HEK293 (cell line): ENCODE measurements around the gene ROPN1L.

Experiments
- BCL11A ChIP-seq: fragments of 450-650 bp; formaldehyde crosslinking; IDR thresholded peaks from 2 replicates; pipeline ENCODE4 v1.5.1; 2016; ENCODE audit warnings: low read depth, missing biosample characterization, missing genetic modification characterization
- FEZF1 ChIP-seq: fragments of 450-650 bp; formaldehyde crosslinking; IDR thresholded peaks from 2 replicates; pipeline ENCODE4 v1.5.1; 2016; ENCODE audit warnings: missing biosample characterization, missing genetic modification characterization
- GLIS1 ChIP-seq: fragments of 450-650 bp; formaldehyde crosslinking; IDR thresholded peaks from 2 replicates; pipeline ENCODE4 v1.5.1; 2016; ENCODE audit warnings: missing biosample characterization, missing genetic modification characterization
- PRDM1 ChIP-seq: fragments of 450-650 bp; formaldehyde crosslinking; IDR thresholded peaks from 2 replicates; pipeline ENCODE4; 2016; ENCODE audit warnings: missing biosample characterization, missing genetic modification characterization
- SCRT2 ChIP-seq: fragments of 450-650 bp; formaldehyde crosslinking; IDR thresholded peaks from 2 replicates; pipeline ENCODE4 v1.5.1; 2016; ENCODE audit warnings: missing biosample characterization, missing genetic modification characterization
- ZFHX2 ChIP-seq: fragments of 450-650 bp; formaldehyde crosslinking; conservative IDR thresholded peaks from 2 replicates; pipeline ENCODE4 v1.5.1; 2016; ENCODE audit warnings: missing biosample characterization, missing genetic modification characterization
- ZNF157 ChIP-seq: fragments of 450-650 bp; formaldehyde crosslinking; IDR thresholded peaks from 2 replicates; pipeline ENCODE4 v1.5.1; 2016; ENCODE audit warnings: missing biosample characterization, missing genetic modification characterization
- ZNF174 ChIP-seq: fragments of 450-650 bp; formaldehyde crosslinking; IDR thresholded peaks from 2 replicates; pipeline ENCODE4 v1.5.0; 2017; ENCODE audit warnings: missing biosample characterization, mild to moderate bottlenecking, missing genetic modification characterization
- ZNF2 ChIP-seq: fragments of 450-650 bp; formaldehyde crosslinking; IDR thresholded peaks from 2 replicates; pipeline ENCODE4 v1.5.1; 2016; ENCODE audit warnings: missing biosample characterization, missing genetic modification characterization
- ZNF202 ChIP-seq: fragments of 450-650 bp; formaldehyde crosslinking; IDR thresholded peaks from 2 replicates; pipeline ENCODE4 v1.5.1; 2016; ENCODE audit warnings: missing biosample characterization, missing genetic modification characterization, borderline replicate concordance
- ZNF23 ChIP-seq: fragments of 450-650 bp; formaldehyde crosslinking; IDR thresholded peaks from 2 replicates; pipeline ENCODE4 v1.5.1; 2016; ENCODE audit warnings: missing biosample characterization, missing genetic modification characterization, borderline replicate concordance
- ZNF302 ChIP-seq: fragments of 450-650 bp; formaldehyde crosslinking; IDR thresholded peaks from 2 replicates; pipeline ENCODE4 v1.5.1; 2016; ENCODE audit warnings: missing biosample characterization, missing genetic modification characterization, low read depth
- ZNF37A ChIP-seq: fragments of 450-650 bp; IDR thresholded peaks from 2 replicates; pipeline ENCODE4 v1.5.1; 2018; ENCODE audit warnings: missing biosample characterization, missing genetic modification characterization
- ZNF48 ChIP-seq: fragments of 450-650 bp; formaldehyde crosslinking; IDR thresholded peaks from 2 replicates; pipeline ENCODE4 v1.5.1; 2016; ENCODE audit warnings: missing biosample characterization, missing genetic modification characterization
- ZNF555 ChIP-seq: fragments of 450-650 bp; formaldehyde crosslinking; conservative IDR thresholded peaks from 2 replicates; pipeline ENCODE4 v1.5.1; 2017; ENCODE audit warnings: missing biosample characterization, mild to moderate bottlenecking, missing genetic modification characterization, inconsistent platforms
- ZNF621 ChIP-seq: fragments of 450-650 bp; formaldehyde crosslinking; IDR thresholded peaks from 2 replicates; pipeline ENCODE4 v1.5.1; 2017; ENCODE audit warnings: missing biosample characterization, missing genetic modification characterization
- ZNF639 ChIP-seq: fragments of 450-650 bp; formaldehyde crosslinking; IDR thresholded peaks from 2 replicates; pipeline ENCODE4 v1.5.1; 2016; ENCODE audit warnings: missing biosample characterization, missing genetic modification characterization
- ZNF792 ChIP-seq: fragments of 450-650 bp; formaldehyde crosslinking; IDR thresholded peaks from 2 replicates; pipeline ENCODE4 v1.5.1; 2016; ENCODE audit warnings: missing biosample characterization, missing genetic modification characterization
- ZSCAN16 ChIP-seq: fragments of 450-650 bp; formaldehyde crosslinking; IDR thresholded peaks from 2 replicates; pipeline ENCODE4 v1.5.1; 2016; ENCODE audit warnings: missing biosample characterization, missing genetic modification characterization
- ZSCAN30 ChIP-seq: fragments of 450-650 bp; IDR thresholded peaks from 2 replicates; pipeline ENCODE4 v1.5.1; 2018; ENCODE audit warnings: missing biosample characterization, mild to moderate bottlenecking, missing genetic modification characterization, moderate library complexity
- TF ChIP-seq, protein P1 (sequence below): fragments of 450-650 bp; formaldehyde crosslinking; conservative IDR thresholded peaks from 2 replicates; pipeline ENCODE4 v1.5.1; 2016; ENCODE audit warnings: low read depth, missing biosample characterization, missing genetic modification characterization
- TF ChIP-seq, protein P2 (sequence below): fragments of 450-650 bp; formaldehyde crosslinking; IDR thresholded peaks from 2 replicates; pipeline ENCODE4 v1.5.1; 2017; ENCODE audit warnings: missing biosample characterization, missing genetic modification characterization
- TF ChIP-seq, protein P3 (sequence below): fragments of 450-650 bp; formaldehyde crosslinking; IDR thresholded peaks from 2 replicates; pipeline ENCODE4 v1.5.1; 2016; ENCODE audit warnings: missing biosample characterization, missing genetic modification characterization

Gene ROPN1L

DNA sequence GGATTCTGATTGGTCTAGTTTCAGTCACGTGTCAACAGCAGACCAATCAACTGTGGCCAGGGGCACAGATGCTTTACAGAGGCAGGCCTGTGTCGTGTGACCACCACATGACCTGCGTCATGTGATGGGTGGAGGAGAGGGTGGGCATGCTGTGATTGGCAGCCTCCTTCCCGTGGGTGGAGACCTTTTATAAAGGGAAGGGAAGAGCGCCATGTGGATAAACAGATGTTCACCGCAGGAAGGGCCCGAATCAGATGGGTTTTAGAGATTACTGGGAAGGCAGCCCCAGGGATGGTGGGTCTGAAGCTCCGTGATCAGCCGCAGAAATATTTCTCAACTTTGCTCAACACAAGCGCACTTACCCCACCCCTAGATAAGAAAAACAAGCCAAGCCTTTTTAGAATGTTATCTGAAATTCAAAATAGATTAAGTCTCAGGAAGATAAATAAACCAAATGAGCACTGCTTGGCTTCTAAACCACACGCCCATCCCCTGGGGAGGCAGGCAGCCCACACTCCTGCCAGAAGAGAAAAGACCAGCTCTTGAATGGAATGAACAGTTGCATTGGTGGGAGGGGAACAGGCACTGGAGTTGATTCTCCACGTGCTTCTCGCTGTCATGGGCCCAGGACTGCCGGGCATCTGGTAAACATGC is 43.6 kb downstream of the ROPN1L start (continued):
- TF ChIP-seq ZSCAN16 (tag by site-specific recombination) = no peak
- no peak for TF ChIP-seq ZNF48 (tag by site-specific recombination)
- TF ChIP-seq BCL11A = no peak
- no peak for TF ChIP-seq ZNF23 (tag by site-specific recombination)
- no peak for TF ChIP-seq ZNF202 (tag by site-specific recombination)
- TF ChIP-seq ZNF621 (tag by site-specific recombination) = no peak
- TF ChIP-seq FEZF1 (tag by site-specific recombination) = peak; percentile 93
- TF ChIP-seq ZFHX2 (tag by site-specific recombination) = peak; percentile 90
- no peak for TF ChIP-seq ZNF792 (tag by site-specific recombination)
- no peak for TF ChIP-seq ZNF555
- TF ChIP-seq ZNF157 (tag by site-specific recombination) = no peak
- no peak for TF ChIP-seq ZNF174 (tag by site-specific recombination)
- TF ChIP-seq, protein P1, sequence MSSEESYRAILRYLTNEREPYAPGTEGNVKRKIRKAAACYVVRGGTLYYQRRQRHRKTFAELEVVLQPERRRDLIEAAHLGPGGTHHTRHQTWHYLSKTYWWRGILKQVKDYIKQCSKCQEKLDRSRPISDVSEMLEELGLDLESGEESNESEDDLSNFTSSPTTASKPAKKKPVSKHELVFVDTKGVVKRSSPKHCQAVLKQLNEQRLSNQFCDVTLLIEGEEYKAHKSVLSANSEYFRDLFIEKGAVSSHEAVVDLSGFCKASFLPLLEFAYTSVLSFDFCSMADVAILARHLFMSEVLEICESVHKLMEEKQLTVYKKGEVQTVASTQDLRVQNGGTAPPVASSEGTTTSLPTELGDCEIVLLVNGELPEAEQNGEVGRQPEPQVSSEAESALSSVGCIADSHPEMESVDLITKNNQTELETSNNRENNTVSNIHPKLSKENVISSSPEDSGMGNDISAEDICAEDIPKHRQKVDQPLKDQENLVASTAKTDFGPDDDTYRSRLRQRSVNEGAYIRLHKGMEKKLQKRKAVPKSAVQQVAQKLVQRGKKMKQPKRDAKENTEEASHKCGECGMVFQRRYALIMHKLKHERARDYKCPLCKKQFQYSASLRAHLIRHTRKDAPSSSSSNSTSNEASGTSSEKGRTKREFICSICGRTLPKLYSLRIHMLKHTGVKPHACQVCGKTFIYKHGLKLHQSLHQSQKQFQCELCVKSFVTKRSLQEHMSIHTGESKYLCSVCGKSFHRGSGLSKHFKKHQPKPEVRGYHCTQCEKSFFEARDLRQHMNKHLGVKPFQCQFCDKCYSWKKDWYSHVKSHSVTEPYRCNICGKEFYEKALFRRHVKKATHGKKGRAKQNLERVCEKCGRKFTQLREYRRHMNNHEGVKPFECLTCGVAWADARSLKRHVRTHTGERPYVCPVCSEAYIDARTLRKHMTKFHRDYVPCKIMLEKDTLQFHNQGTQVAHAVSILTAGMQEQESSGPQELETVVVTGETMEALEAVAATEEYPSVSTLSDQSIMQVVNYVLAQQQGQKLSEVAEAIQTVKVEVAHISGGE = no peak
- TF ChIP-seq ZNF37A (tag by site-specific recombination) = no peak
- no peak for TF ChIP-seq SCRT2 (tag by site-specific recombination)
- TF ChIP-seq ZNF2 (tag by site-specific recombination) = no peak
- no peak for TF ChIP-seq ZNF302 (tag by site-specific recombination)
- no peak for TF ChIP-seq PRDM1 (tag by site-specific recombination)
- no peak for TF ChIP-seq ZNF639
- TF ChIP-seq ZSCAN30 (tag by site-specific recombination) = no peak
- TF ChIP-seq, protein P2, sequence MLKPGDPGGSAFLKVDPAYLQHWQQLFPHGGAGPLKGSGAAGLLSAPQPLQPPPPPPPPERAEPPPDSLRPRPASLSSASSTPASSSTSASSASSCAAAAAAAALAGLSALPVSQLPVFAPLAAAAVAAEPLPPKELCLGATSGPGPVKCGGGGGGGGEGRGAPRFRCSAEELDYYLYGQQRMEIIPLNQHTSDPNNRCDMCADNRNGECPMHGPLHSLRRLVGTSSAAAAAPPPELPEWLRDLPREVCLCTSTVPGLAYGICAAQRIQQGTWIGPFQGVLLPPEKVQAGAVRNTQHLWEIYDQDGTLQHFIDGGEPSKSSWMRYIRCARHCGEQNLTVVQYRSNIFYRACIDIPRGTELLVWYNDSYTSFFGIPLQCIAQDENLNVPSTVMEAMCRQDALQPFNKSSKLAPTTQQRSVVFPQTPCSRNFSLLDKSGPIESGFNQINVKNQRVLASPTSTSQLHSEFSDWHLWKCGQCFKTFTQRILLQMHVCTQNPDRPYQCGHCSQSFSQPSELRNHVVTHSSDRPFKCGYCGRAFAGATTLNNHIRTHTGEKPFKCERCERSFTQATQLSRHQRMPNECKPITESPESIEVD = peak; percentile 49; the same call in 1 of the 2 replicates
- TF ChIP-seq GLIS1 (tag by site-specific recombination) = peak; percentile 86
- TF ChIP-seq, protein P3, sequence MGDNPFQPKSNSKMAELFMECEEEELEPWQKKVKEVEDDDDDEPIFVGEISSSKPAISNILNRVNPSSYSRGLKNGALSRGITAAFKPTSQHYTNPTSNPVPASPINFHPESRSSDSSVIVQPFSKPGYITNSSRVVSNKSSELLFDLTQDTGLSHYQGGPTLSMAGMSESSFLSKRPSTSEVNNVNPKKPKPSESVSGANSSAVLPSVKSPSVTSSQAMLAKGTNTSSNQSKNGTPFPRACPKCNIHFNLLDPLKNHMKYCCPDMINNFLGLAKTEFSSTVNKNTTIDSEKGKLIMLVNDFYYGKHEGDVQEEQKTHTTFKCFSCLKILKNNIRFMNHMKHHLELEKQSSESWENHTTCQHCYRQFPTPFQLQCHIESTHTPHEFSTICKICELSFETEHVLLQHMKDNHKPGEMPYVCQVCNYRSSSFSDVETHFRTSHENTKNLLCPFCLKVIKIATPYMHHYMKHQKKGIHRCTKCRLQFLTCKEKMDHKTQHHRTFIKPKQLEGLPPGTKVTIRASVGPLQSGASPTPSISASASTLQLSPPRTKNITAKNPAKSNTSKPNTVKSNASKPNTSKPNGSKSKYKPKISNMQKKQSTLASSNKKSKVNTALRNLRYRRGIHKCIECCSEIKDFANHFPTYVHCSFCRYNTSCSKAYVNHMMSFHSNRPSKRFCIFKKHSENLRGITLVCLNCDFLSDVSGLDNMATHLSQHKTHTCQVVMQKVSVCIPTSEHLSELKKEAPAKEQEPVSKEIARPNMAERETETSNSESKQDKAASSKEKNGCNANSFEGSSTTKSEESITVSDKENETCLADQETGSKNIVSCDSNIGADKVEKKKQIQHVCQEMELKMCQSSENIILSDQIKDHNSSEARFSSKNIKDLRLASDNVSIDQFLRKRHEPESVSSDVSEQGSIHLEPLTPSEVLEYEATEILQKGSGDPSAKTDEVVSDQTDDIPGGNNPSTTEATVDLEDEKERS (tag by site-specific recombination) = no peak
